Measurements from ENCODE around the gene ENAH. TPM values are rescaled to one million over a fixed set of nuclear protein-coding genes. Genes with fewer than 3 reads are reported as not detected.
A peak's percentile ranks its signal among the peaks of the same experiment; 100 is the strongest.

The ENAH gene
- total RNA-seq, 1 experiment from 2014 or later = 285 TPM

GRCh38 chr1:225597926-225598575 lies 54.9 kb downstream of the ENAH start:
- no peak overlapping the region for H3K4ac ChIP-seq (ENCODE audit: low read depth, low read length)
- no peaks in the 10 kb centered on the region for H3K9me3 ChIP-seq (ENCODE audit: control insufficient read depth, low read depth, low read length)
- Mint-ChIP-seq H3K36me3 (ENCODE audit: insufficient read depth in 1 of 3, low read depth in 3 of 3) (peaks cover 19 to 29% (median 22%) of the 10 kb centered on the region in 3 experiments), H3K4me3 (no peak overlapping the region), H3K4me1 (peaks cover 11 to 31% of the 10 kb centered on the region in 2 experiments), H3K27ac (peak overlapping the region in 1 of 3 experiments; percentile 70; a peak in 2 of 7 replicates), H3K27me3 (ENCODE audit: low read depth) (no peaks in the 10 kb centered on the region), H3K9me3 (peaks cover 11 to 15% of the 10 kb centered on the region in 2 experiments)
- no peak overlapping the region for H2BK20ac ChIP-seq (ENCODE audit: low read depth, low read length, poor library complexity, severe bottlenecking)
- no peak overlapping the region for H4K91ac ChIP-seq (ENCODE audit: insufficient read length, low read depth, low read length)
- no peak overlapping the region for H2AK5ac ChIP-seq (ENCODE audit: insufficient read length, low read length)
- H3K79me2 ChIP-seq (ENCODE audit: insufficient read depth, low read length) = peaks cover 43% of the 10 kb centered on the region
- no peaks in the 10 kb centered on the region for H3K27me3 ChIP-seq (ENCODE audit: insufficient read depth, low read length)
- H3K9ac ChIP-seq (ENCODE audit: extremely low read depth, insufficient read length, low read length) = no peak overlapping the region
- no peak overlapping the region for H2BK15ac ChIP-seq (ENCODE audit: low read depth, low read length)
- H3K18ac ChIP-seq (ENCODE audit: insufficient read length, low read depth, low read length) = no peak overlapping the region
- H3K14ac ChIP-seq (ENCODE audit: insufficient read depth, low read length) = no peak overlapping the region
- no peak overlapping the region for H4K5ac ChIP-seq (ENCODE audit: insufficient read length, low read depth, low read length)
- H2BK5ac ChIP-seq (ENCODE audit: insufficient read length, low read length) = no peak overlapping the region
- H3K4me2 ChIP-seq (ENCODE audit: insufficient read depth, insufficient read length, low read length) = no peak overlapping the region
- TF ChIP-seq, protein P1, sequence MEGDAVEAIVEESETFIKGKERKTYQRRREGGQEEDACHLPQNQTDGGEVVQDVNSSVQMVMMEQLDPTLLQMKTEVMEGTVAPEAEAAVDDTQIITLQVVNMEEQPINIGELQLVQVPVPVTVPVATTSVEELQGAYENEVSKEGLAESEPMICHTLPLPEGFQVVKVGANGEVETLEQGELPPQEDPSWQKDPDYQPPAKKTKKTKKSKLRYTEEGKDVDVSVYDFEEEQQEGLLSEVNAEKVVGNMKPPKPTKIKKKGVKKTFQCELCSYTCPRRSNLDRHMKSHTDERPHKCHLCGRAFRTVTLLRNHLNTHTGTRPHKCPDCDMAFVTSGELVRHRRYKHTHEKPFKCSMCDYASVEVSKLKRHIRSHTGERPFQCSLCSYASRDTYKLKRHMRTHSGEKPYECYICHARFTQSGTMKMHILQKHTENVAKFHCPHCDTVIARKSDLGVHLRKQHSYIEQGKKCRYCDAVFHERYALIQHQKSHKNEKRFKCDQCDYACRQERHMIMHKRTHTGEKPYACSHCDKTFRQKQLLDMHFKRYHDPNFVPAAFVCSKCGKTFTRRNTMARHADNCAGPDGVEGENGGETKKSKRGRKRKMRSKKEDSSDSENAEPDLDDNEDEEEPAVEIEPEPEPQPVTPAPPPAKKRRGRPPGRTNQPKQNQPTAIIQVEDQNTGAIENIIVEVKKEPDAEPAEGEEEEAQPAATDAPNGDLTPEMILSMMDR (conservative IDR thresholded peaks at IDR 0.05) = no peak
- no CpG with 5 or more reads among the region's 2 CpGs for whole genome bisulfite sequencing (ENCODE audit: extremely low coverage, insufficient read length, low lambda C conversion rate)
- H3K23me2 ChIP-seq (ENCODE audit: insufficient read length, low read depth, low read length, poor library complexity, severe bottlenecking) = no peaks in the 10 kb centered on the region
- no peak overlapping the region for H3K27ac ChIP-seq (ENCODE audit: insufficient read length, low read depth, low read length)
- no peak overlapping the region for H3K56ac ChIP-seq (ENCODE audit: insufficient read length, low read depth, low read length)
- H2AFZ ChIP-seq (ENCODE audit: low read length) = no peak overlapping the region
- no peak overlapping the region for H4K8ac ChIP-seq (replicated peaks; ENCODE audit: insufficient read length, low read depth, low read length)
- H3K79me1 ChIP-seq (ENCODE audit: insufficient read depth, low read depth, low read length, poor library complexity, severe bottlenecking) = peaks cover 16% of the 10 kb centered on the region
- H4K20me1 ChIP-seq (ENCODE audit: control insufficient read depth, insufficient read depth, insufficient read length) = no peaks in the 10 kb centered on the region
- DNase-seq = no peak
- no peak overlapping the region for H2BK12ac ChIP-seq (ENCODE audit: insufficient read length, low read depth, low read length)
- no peak overlapping the region for H3K23ac ChIP-seq (ENCODE audit: insufficient read length, low read depth, low read length)
- H3K4me1 ChIP-seq (ENCODE audit: insufficient read depth, low read length) = no peaks in the 10 kb centered on the region; the same call in 1 of the 2 replicates
- H2BK120ac ChIP-seq (ENCODE audit: low read depth, low read length, poor library complexity, severe bottlenecking) = no peak overlapping the region
- H3T11ph ChIP-seq (ENCODE audit: low read length) = no peak overlapping the region
